ENCODE results near the gene DDX31. TPM values are rescaled to one million over a fixed set of nuclear protein-coding genes. Genes with fewer than 3 reads are reported as not detected.

The DDX31 gene
- total and polyA plus RNA-seq, 9 of the 15 experiments (the other 6 are each of a cell fraction or from before 2014, with no cell fraction given), result 11.9 to 24.6 (median 22.2) TPM

GRCh38 chr9:132628746-132629145 is 41.0 kb downstream of the DDX31 start:
- TF ChIP-seq HMBOX1 (IDR thresholded peaks at IDR 0.05) (no peak), ZNF121 (CRISPR knock-in tag; conservative IDR thresholded peaks at IDR 0.05) (no peak), YBX1 (IDR thresholded peaks at IDR 0.05) (no peak)
- in situ Hi-C loops (cut with MboI) (no loop called here), intact Hi-C loops (cut with micrococcal nuclease) (no loop called here)
- DNase-seq (ENCODE audit: extremely low read depth in 1 of 4, low spot score in 3 of 4), result no peak
- H3K4me3 ChIP-seq, result no peak overlapping the region
- H3K79me2 ChIP-seq (ENCODE audit: control insufficient read depth, insufficient read depth, low read length), result no peaks in the 10 kb centered on the region
- no peaks in the 10 kb centered on the region for H3K9me1 ChIP-seq (ENCODE audit: control insufficient read depth, insufficient read depth, low read length)
- POLR2A ChIA-PET, result no interaction called here
- no peak for ATAC-seq
- no peak overlapping the region for H3K9ac ChIP-seq (ENCODE audit: insufficient read depth in 1 of 2, low read depth in 2 of 2, low read length in 2 of 2)
- no peak for FAIRE-seq
- H3K4me2 ChIP-seq (ENCODE audit: insufficient read depth, low read length), result no peak overlapping the region
- peaks cover 83% of the 10 kb centered on the region for H3K36me3 ChIP-seq (ENCODE audit: control insufficient read depth, insufficient read depth, low read length)
- CTCF ChIA-PET (ENCODE audit: low intra/inter-chr PET ratio), result no interaction called here
- no peak overlapping the region for H3K27ac ChIP-seq (ENCODE audit: extremely low read depth, low read depth, low read length)
- 0 out of 2 replicates have a peak, but pooled peaks cover 4% of the 10 kb centered on the region for H4K20me1 ChIP-seq (replicated peaks; ENCODE audit: control insufficient read depth, insufficient read depth, low read length)
- no peaks in the 10 kb centered on the region for H3K9me3 ChIP-seq (replicated peaks; ENCODE audit: control insufficient read depth, insufficient read depth, low read depth, low read length)
- 93% methylated on average over 8 of the region's 8 CpGs for WGBS (ENCODE audit: insufficient coverage, low coverage, missing lambda C conversion rate)
- no peaks in the 10 kb centered on the region for H3K4me1 ChIP-seq (replicated peaks in 1 of 2; ENCODE audit: control insufficient read depth in 2 of 2, insufficient read depth in 2 of 2, low read length in 2 of 2)
- no peak overlapping the region for H2AFZ ChIP-seq (ENCODE audit: low read depth, low read length)
- H3K27me3 ChIP-seq (ENCODE audit: control insufficient read depth in 2 of 2, insufficient read depth in 2 of 2, low read length in 2 of 2), result no peaks in the 10 kb centered on the region
- BruUV-seq (replicated peaks), result no TSS peak

GRCh38 chr9:132627594-132627993 is 42.2 kb downstream of the DDX31 start:
- BruUV-seq (replicated peaks), result no TSS peak
- Histone ChIP-seq H3K4me1 (replicated peaks in 1 of 2; ENCODE audit: control insufficient read depth in 2 of 2, insufficient read depth in 2 of 2, low read length in 2 of 2) (no peaks in the 10 kb centered on the region), H3K36me3 (ENCODE audit: control insufficient read depth, insufficient read depth, low read length) (peaks cover 83% of the 10 kb centered on the region), H3K27me3 (ENCODE audit: control insufficient read depth in 2 of 2, insufficient read depth in 2 of 2, low read length in 2 of 2) (no peaks in the 10 kb centered on the region), H3K27ac (ENCODE audit: extremely low read depth, low read depth, low read length) (no peak overlapping the region), H3K9me1 (ENCODE audit: control insufficient read depth, insufficient read depth, low read length) (no peaks in the 10 kb centered on the region), H3K9me3 (replicated peaks; ENCODE audit: control insufficient read depth, insufficient read depth, low read depth, low read length) (no peaks in the 10 kb centered on the region), H3K79me2 (ENCODE audit: control insufficient read depth, insufficient read depth, low read length) (no peaks in the 10 kb centered on the region), H2AFZ (ENCODE audit: low read depth, low read length) (no peak overlapping the region), H3K4me2 (ENCODE audit: insufficient read depth, low read length) (no peak overlapping the region), H3K9ac (ENCODE audit: insufficient read depth in 1 of 2, low read depth in 2 of 2, low read length in 2 of 2) (no peak overlapping the region; a peak in 1 of 4 replicates), H3K4me3 (no peak overlapping the region), H4K20me1 (replicated peaks; ENCODE audit: control insufficient read depth, insufficient read depth, low read length) (0 out of 2 replicates have a peak, but pooled peaks cover 4% of the 10 kb centered on the region)
- 85% methylated on average over 11 of the region's 11 CpGs for WGBS (ENCODE audit: insufficient coverage, low coverage, missing lambda C conversion rate)
- intact Hi-C loops (cut with micrococcal nuclease), result no loop called here
- no peak for DNase-seq (ENCODE audit: extremely low read depth in 1 of 4, low spot score in 3 of 4)
- in situ Hi-C loops (cut with MboI), result no loop called here
- CTCF ChIA-PET (ENCODE audit: low intra/inter-chr PET ratio), result no interaction called here
- ATAC-seq, result no peak
- FAIRE-seq, result no peak
- POLR2A ChIA-PET, result no interaction called here
- TF ChIP-seq, protein P1, sequence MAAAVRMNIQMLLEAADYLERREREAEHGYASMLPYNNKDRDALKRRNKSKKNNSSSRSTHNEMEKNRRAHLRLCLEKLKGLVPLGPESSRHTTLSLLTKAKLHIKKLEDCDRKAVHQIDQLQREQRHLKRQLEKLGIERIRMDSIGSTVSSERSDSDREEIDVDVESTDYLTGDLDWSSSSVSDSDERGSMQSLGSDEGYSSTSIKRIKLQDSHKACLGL (CRISPR knock-in tag; IDR thresholded peaks at IDR 0.05; ENCODE audit: borderline replicate concordance, poor library complexity, severe bottlenecking), result no peak
- TF ChIP-seq GTF2A2 (tag; IDR thresholded peaks at IDR 0.05) (no peak), PHF20 (IDR thresholded peaks at IDR 0.05; ENCODE audit: partially characterized antibody) (no peak), RBM39 (optimal IDR thresholded peaks at IDR 0.05; ENCODE audit: low read depth, low read length) (no peak), SUPT5H (IDR thresholded peaks at IDR 0.05) (no peak), KAT2B (IDR thresholded peaks at IDR 0.05; ENCODE audit: low read depth, low read length) (no peak), NFYB (IDR thresholded peaks at IDR 0.05; ENCODE audit: extremely low read depth, insufficient read length) (no peak), ZNF589 (CRISPR knock-in tag; IDR thresholded peaks at IDR 0.05; ENCODE audit: low read depth) (no peak), ARHGAP35 (IDR thresholded peaks at IDR 0.05; ENCODE audit: partially characterized antibody) (no peak), ZNF444 (CRISPR knock-in tag; IDR thresholded peaks at IDR 0.05) (no peak), JUN (IDR thresholded peaks at IDR 0.05; ENCODE audit: borderline replicate concordance, low read depth, low read length) (no peak), JUN (CRISPR knock-in tag; IDR thresholded peaks at IDR 0.05; ENCODE audit: borderline replicate concordance) (no peak)
- TF ChIP-seq, protein P2, sequence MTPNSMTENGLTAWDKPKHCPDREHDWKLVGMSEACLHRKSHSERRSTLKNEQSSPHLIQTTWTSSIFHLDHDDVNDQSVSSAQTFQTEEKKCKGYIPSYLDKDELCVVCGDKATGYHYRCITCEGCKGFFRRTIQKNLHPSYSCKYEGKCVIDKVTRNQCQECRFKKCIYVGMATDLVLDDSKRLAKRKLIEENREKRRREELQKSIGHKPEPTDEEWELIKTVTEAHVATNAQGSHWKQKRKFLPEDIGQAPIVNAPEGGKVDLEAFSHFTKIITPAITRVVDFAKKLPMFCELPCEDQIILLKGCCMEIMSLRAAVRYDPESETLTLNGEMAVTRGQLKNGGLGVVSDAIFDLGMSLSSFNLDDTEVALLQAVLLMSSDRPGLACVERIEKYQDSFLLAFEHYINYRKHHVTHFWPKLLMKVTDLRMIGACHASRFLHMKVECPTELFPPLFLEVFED (CRISPR knock-in tag; conservative IDR thresholded peaks at IDR 0.05), result no peak
